ENCODE data around the gene SALL2. TPM values are rescaled to one million over a fixed set of nuclear protein-coding genes. Genes with fewer than 3 reads are reported as not detected.
"Not testable (repeated sequence)": the region's sequence is repeated elsewhere in the genome, so short reads cannot be mapped to it uniquely, and the experiment has no call there.

SALL2 gene
- polyA plus RNA-seq (ENCODE audit: insufficient read length): 62.1 TPM
- long read RNA-seq, donor 1, full-length matches to known transcripts: 38 of 43 reads
- long read RNA-seq, donor 1, partial matches to known transcripts: 5 of 43 reads
- long read RNA-seq, donor 1, other reads (novel, unspliced or antisense): 0 of 43 reads
- long read RNA-seq, donor 2, transcript SALL2-202 (2 exons, 659 nt): major isoform, 15 of 16 reads
- long read RNA-seq, donor 2, partial matches to known transcripts: 0 of 16 reads
- long read RNA-seq, donor 2, other reads (novel, unspliced or antisense): 0 of 16 reads
- long read RNA-seq, donor 3, full-length matches to known transcripts: 11 of 11 reads
- long read RNA-seq, donor 3, partial matches to known transcripts: 0 of 11 reads
- long read RNA-seq, donor 3, other reads (novel, unspliced or antisense): 0 of 11 reads
- long read RNA-seq, donor 4: 0 reads
- long read RNA-seq, donor 5, transcript SALL2-202 (2 exons, 659 nt): major isoform, 8 of 9 reads
- long read RNA-seq, donor 5, partial matches to known transcripts: 0 of 9 reads
- long read RNA-seq, donor 5, other reads (novel, unspliced or antisense): 0 of 9 reads
- long read RNA-seq, donor 6, transcript SALL2-202 (2 exons, 659 nt): major isoform, 17 of 19 reads
- long read RNA-seq, donor 6, partial matches to known transcripts: 0 of 19 reads
- long read RNA-seq, donor 6, other reads (novel, unspliced or antisense): 0 of 19 reads
- long read RNA-seq, donor 7, full-length matches to known transcripts: 18 of 18 reads
- long read RNA-seq, donor 7, partial matches to known transcripts: 0 of 18 reads
- long read RNA-seq, donor 7, other reads (novel, unspliced or antisense): 0 of 18 reads
- long read RNA-seq, donor 8, transcript SALL2-202 (2 exons, 659 nt): major isoform, 6 of 6 reads
- long read RNA-seq, donor 8, partial matches to known transcripts: 0 of 6 reads
- long read RNA-seq, donor 8, other reads (novel, unspliced or antisense): 0 of 6 reads

GRCh38 chr14:21525962-21526671, at the start of gene SALL2:
TSS of gene SALL2 (minus strand) at chr14:21526346. CDS start at chr14:21526127, 219 bp downstream.
- DNase-seq: peak; percentile 92

GRCh38 chr14:21575661-21576060, 49.5 kb upstream of the SALL2 start:
- no peak for DNase-seq

- no peak for DNase-seq
Observed at GRCh38 chr14:21572604-21573003, 46.5 kb upstream of the SALL2 start.

- DNase-seq: no peak
Observed at GRCh38 chr14:21558703-21559170, 32.6 kb upstream of the SALL2 start.

GRCh38 chr14:21557084-21557901, 31.1 kb upstream of the SALL2 start:
- peak; percentile 98 for DNase-seq

GRCh38 chr14:21556378-21557083, 30.4 kb upstream of the SALL2 start:
- DNase-seq: no peak

- DNase-seq: no peak
Observed at GRCh38 chr14:21553266-21553665, 27.1 kb upstream of the SALL2 start.

- not testable (repeated sequence) for DNase-seq
Observed at GRCh38 chr14:21544588-21544987, 18.4 kb upstream of the SALL2 start.

GRCh38 chr14:21543963-21544362, 17.8 kb upstream of the SALL2 start:
- DNase-seq: no peak

GRCh38 chr14:21543521-21543960, 17.4 kb upstream of the SALL2 start:
- peak; percentile 33 for DNase-seq

- DNase-seq: no peak
Observed at GRCh38 chr14:21541413-21542074, 15.4 kb upstream of the SALL2 start.

GRCh38 chr14:21539189-21539940, 13.2 kb upstream of the SALL2 start:
- no peak for DNase-seq

- DNase-seq: no peak
Observed at GRCh38 chr14:21537090-21537424, 10.9 kb upstream of the SALL2 start.

- DNase-seq: peak; percentile 28
Observed at GRCh38 chr14:21536418-21537089, 10.4 kb upstream of the SALL2 start.

GRCh38 chr14:21535545-21536417, 9.6 kb upstream of the SALL2 start:
- DNase-seq: no peak

- DNase-seq: no peak
Observed at GRCh38 chr14:21534576-21534975, 8.4 kb upstream of the SALL2 start.

GRCh38 chr14:21533294-21533693, 7.1 kb upstream of the SALL2 start:
- no peak for DNase-seq

GRCh38 chr14:21529515-21529914, 3.4 kb upstream of the SALL2 start:
- no peak for DNase-seq

All from left kidney (tissue), 8 donors.